GM18873 (cell line): Measurements from ENCODE around the gene BNC2.
"Not testable (repeated sequence)": the region's sequence is repeated elsewhere in the genome, so short reads cannot be mapped to it uniquely, and the experiment has no call there.

Source experiments
- ATAC-seq: cut with Tn5 transposase; IDR thresholded peaks from one replicate; pipeline ENCODE4 v1.9.1; 2021; ENCODE audit warnings: mild to moderate bottlenecking, moderate library complexity, moderate number of reproducible peaks; ENCODE audit not compliant: unreplicated experiment, low FRiP score

Gene BNC2

DNA sequence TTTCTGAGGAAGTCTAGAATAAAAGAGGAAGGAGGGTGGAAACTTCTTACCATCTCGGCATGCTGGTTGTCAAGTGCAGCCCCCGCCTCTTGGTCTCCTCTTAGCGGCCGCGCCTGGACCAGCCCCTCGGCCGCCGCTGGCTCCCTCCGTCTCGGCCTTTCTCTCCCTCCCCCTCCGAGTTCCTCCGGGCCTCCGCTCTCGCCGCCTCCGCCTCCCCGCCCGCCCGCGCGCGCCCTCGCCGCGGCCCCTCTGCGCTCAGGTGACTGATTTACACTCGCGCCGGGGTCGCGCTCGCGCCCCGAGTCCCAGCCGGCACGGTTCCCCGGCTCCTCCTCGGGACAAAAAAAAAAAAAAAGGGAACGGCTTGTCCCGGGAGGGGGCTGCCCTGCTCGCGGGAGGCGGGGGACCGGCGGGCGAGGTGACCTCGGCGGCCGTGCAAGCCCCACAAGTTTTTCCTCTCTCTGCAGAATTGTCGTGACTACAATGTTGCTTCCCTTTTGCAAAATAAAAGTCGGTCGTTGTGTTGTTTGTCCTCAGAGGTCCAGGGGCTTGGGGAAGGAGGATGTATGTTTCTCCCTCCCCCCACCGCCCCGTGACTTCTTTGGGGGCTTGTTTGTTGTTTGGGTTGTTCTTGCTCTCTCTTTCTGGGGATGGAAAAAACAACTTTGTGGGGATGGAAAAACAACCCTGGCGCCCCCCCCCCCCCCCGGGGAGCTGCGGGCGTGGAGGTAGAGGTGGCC, at the start of gene BNC2:
TSS of gene BNC2 (minus strand) at position 75 of the 740 bp plus-strand sequence. CDS start at position 53, 22 bp downstream.
- ATAC-seq, result no peak

DNA sequence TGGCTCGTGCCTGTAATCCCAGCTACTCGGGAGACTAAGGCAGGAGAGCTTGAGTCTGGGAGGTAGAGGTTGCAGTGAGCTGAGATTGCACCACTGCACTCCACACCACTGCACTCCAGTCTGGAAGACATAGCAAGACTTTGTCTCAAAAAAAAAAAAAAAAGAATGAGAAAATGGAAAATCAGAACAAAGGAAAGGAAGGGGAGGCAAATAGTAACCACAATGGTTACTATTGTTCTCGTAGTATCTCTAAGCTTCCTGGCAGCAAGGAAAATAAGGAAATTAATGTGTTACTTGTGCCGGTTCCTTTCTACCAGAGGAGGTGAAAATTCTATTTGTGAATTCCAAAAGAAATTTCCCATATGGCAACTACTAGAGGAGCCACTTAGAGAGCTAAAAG, 48.5 kb upstream of the BNC2 start:
- ATAC-seq, result no peak

- ATAC-seq, result no peak
Observed at GRCh38 chr9:16915126-16915831, 44.8 kb upstream of the BNC2 start.

GRCh38 chr9:16912197-16912596, 41.7 kb upstream of the BNC2 start:
- no peak for ATAC-seq

DNA sequence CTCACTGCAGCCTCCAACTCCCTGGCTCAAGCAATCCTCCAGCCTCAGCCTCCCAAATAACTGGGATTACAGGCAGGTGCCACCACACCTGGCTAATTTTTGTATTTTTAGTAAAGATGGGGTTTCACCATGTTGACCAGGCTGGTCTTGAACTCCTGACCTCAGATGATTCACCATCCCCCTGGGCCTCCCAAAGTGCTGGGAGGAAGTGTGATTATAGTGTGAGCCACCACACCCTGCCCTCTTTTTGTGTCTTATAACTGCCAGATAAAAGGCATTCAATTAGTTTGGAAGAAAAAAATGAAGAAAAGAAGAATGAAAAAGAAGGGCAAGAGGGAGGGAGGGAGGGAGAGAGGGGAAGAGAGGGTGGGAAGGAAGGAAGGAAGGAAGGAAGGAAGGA, 37.7 kb upstream of the BNC2 start:
- ATAC-seq, result not testable (repeated sequence)

DNA sequence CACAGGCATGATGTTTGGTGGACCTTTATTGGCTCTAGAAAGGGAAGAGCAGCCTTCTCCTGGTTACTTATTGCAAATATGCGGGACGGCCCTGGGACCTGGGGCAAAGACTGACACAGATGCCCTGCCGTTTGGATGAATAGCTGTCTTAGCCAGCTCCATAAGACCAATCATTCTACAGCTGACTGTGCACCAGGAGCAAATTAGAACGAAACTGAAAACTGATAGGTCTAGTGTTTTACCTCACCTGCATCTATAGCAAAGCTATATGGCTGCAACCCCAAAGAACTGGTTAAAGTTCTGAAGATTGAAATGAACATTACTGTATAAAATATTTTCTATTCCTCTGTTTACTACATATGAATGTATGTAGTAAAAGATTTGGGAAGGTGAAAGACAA, 34.2 kb upstream of the BNC2 start:
- no peak for ATAC-seq

- ATAC-seq, result no peak
Observed at GRCh38 chr9:16901590-16901989, 31.1 kb upstream of the BNC2 start.

DNA sequence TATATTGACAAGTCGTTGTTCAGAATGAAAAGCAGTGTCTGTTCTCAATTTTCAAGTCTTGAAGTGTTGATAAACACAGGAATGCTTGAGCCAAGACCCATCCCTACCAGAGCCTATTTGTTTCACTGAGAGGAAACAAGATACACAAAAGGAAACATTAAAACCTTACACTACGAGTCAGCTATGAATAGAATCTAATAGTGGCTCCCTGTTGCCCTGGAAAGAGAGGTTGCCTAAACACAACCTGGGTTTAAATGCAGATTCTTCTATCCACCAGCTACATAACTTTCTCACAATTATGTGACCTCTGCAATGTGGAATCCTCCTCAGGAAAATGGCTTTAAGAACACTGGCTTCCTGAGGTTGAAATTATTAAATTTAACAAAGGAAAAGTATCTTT, 29.1 kb upstream of the BNC2 start:
- ATAC-seq, result no peak

GRCh38 chr9:16898464-16898863, 28.0 kb upstream of the BNC2 start:
- ATAC-seq, result no peak

DNA sequence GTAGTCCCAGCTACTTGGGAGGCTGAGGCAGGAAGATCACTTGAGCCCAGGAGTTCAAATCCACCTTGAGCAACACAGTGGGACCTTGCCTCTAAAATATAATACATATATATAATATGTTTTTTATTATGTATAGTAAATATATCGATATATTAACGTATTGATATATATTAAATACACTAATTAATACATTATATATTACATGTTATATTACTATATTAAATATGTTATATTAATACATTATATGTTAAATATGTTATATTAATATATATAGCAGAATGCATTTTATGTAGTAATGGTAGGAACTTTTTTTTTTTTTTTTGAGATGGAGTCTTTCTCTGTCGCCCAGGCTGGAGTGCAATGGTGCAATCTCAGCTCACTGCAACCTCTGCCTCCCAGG, 18.1 kb upstream of the BNC2 start:
- ATAC-seq, result no peak

DNA sequence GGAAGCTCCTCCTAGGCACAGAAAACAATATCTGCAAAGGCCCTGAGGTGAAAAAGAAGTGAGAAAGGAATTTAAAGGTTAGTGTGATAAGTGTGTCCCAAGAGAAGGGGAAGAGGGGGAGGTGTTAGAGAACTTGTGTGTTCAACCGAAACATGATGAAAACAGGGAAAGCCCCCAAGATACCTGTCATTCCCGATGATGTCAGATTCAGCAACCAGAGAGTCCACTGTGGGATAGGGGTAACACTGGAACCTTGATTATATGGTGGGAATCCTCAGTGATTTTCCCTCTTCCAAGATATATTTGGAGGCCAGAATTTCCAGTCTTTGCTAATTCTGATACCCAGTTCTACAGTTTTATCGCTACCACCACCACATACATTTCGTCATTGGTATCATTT, 15.5 kb upstream of the BNC2 start:
- ATAC-seq, result no peak

GRCh38 chr9:16884952-16885513, 14.6 kb upstream of the BNC2 start:
- no peak for ATAC-seq

DNA sequence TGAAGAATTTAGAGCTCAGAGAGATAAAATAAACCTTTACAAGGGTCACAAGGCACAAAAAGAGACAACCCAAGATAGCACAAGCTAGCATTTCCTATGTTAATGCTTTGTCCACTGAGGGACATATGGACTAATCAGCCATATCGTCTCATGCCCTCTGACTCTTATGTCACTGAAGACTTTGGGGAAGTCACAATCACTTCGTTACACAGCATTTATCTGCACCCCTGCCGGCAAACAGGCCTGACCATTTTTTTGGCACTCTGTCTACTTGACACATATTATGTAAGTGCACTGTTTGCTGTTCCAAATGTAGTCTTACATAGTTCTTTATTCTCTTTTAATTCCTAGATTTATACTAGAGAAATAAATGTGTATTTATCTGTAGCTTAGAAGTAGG, 13.9 kb upstream of the BNC2 start:
- ATAC-seq, result no peak

- no peak for ATAC-seq
Observed at GRCh38 chr9:16883586-16883985, 13.1 kb upstream of the BNC2 start.

DNA sequence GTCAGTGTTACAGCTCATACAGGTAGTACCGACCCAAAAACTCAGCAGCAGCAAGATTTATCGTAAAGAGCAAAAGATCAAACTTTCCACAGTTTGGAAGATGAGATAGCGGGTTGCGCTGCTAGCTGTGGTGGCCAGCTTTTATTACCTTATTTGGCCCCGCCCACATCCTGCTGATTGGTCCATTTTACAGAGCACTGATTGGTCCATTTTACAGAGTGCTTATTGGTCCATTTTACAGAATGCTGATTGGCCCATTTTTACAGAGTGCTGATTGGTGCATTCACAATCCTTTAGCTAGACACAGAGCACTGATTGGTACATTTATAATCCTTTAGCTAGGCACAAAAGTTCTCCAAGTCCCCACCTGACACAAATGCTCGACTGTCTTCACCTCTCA, 12.0 kb upstream of the BNC2 start:
- not testable (repeated sequence) for ATAC-seq

GRCh38 chr9:16879416-16879815, 8.9 kb upstream of the BNC2 start:
- no peak for ATAC-seq

- ATAC-seq, result no peak
Observed at GRCh38 chr9:16877256-16877655, 6.8 kb upstream of the BNC2 start.

GRCh38 chr9:16873126-16873802, 2.8 kb upstream of the BNC2 start:
- no peak for ATAC-seq

- no peak for ATAC-seq
Observed at GRCh38 chr9:16871336-16872151, 1.1 kb upstream of the BNC2 start.

GRCh38 chr9:16869882-16870595, 431 bp downstream of the BNC2 start:
- no peak for ATAC-seq
